HTR-8/SVneo (cell line): ENCODE measurements around the gene SLC25A53.

Experiments used
- DNase-seq: peaks from one replicate; pipeline ENCODE4 v3.0.0; 2011; ENCODE audit warnings: low spot score, mixed read lengths; ENCODE audit not compliant: insufficient read length
- FAIRE-seq: peaks from 2 replicates; lab custom pipeline; 2011; peaks lifted over from hg19 to GRCh38; lab: Jason Lieb, UNC

The SLC25A53 gene

GRCh38 chrX:104156630-104157529, at the start of gene SLC25A53:
Gene SLC25A53, minus strand, starts transcription at chrX:104157009. Its CDS starts 51,752 bp downstream, at chrX:104105257.
- FAIRE-seq (no peak), DNase-seq (peak; percentile 32)

GRCh38 chrX:104205548-104205947, 48.7 kb upstream of the SLC25A53 start:
- no peak for DNase-seq
- FAIRE-seq: no peak

- no peak for FAIRE-seq
- no peak for DNase-seq
These were observed 38.8 kb upstream of the SLC25A53 start for GRCh38 chrX:104195489-104196084.

- FAIRE-seq: no peak
- DNase-seq: no peak
These were observed 38.2 kb upstream of the SLC25A53 start for GRCh38 chrX:104195013-104195412.

- no peak for DNase-seq
- no peak for FAIRE-seq
These were observed 36.7 kb upstream of the SLC25A53 start for GRCh38 chrX:104193485-104193884.

- no peak for FAIRE-seq
- no peak for DNase-seq
These were observed 33.0 kb upstream of the SLC25A53 start for GRCh38 chrX:104189837-104190236.

- DNase-seq: no peak
- FAIRE-seq: no peak
These were observed 31.1 kb upstream of the SLC25A53 start for GRCh38 chrX:104187931-104188330.

- FAIRE-seq: no peak
- no peak for DNase-seq
These were observed 26.9 kb upstream of the SLC25A53 start for GRCh38 chrX:104183685-104184084.

GRCh38 chrX:104173841-104174240, 17.0 kb upstream of the SLC25A53 start:
- FAIRE-seq (no peak), DNase-seq (no peak)

GRCh38 chrX:104172788-104173187, 16.0 kb upstream of the SLC25A53 start:
- FAIRE-seq: no peak

GRCh38 chrX:104172121-104172520, 15.3 kb upstream of the SLC25A53 start:
- FAIRE-seq: no peak

More at GRCh38 chrX:104172788-104173187, 16.0 kb upstream of the SLC25A53 start:
- DNase-seq: no peak

GRCh38 chrX:104168127-104168526, 11.3 kb upstream of the SLC25A53 start:
- DNase-seq (no peak), FAIRE-seq (no peak)

More at GRCh38 chrX:104172121-104172520, 15.3 kb upstream of the SLC25A53 start:
- DNase-seq: no peak

- FAIRE-seq (no peak), DNase-seq (no peak)
These were observed 10.1 kb upstream of the SLC25A53 start for GRCh38 chrX:104166735-104167436.

- FAIRE-seq: no peak
These were observed 9.3 kb upstream of the SLC25A53 start, which contains the start of gene FAM199X for GRCh38 chrX:104165894-104166734. Gene FAM199X, plus strand, starts transcription at chrX:104166453. Its CDS starts 333 bp downstream, at chrX:104166786.

GRCh38 chrX:104151037-104151436, 5.8 kb downstream of the SLC25A53 start:
- DNase-seq: no peak
- FAIRE-seq: no peak

More at GRCh38 chrX:104165894-104166734, 9.3 kb upstream of the SLC25A53 start, which contains the start of gene FAM199X:
- DNase-seq: peak; percentile 46

GRCh38 chrX:104141087-104141760, 15.6 kb downstream of the SLC25A53 start:
- DNase-seq (no peak), FAIRE-seq (no peak)

GRCh38 chrX:104137496-104137895, 19.3 kb downstream of the SLC25A53 start:
- DNase-seq (no peak), FAIRE-seq (no peak)

GRCh38 chrX:104136241-104137019, 20.4 kb downstream of the SLC25A53 start:
- FAIRE-seq: no peak
- DNase-seq: peak; percentile 23
